Mucosa of descending colon (tissue), 3 donors: ENCODE data around the gene TMEM87B. TPM values are rescaled to one million over a fixed set of nuclear protein-coding genes. Genes with fewer than 3 reads are reported as not detected.
"Not testable (repeated sequence)": the region's sequence is repeated elsewhere in the genome, so short reads cannot be mapped to it uniquely, and the experiment has no call there.

Experiments used
- ATAC-seq: fragments of 200-7000 bp; cut with Tn5 transposase; one replicate; pipeline ENCODE4 v1.9.1; 2020; ENCODE audit warnings: mild to moderate bottlenecking, moderate library complexity
- DNase-seq, 3 donors: peaks; one replicate each; pipeline ENCODE4 v3.0.0-alpha.2; 2020
- H3K36me3 ChIP-seq: fragments of 200-600 bp; one replicate; pipeline ENCODE4 v1.8.0; 2021; ENCODE audit warnings: low read depth, mild to moderate bottlenecking
- H3K4me1 ChIP-seq: fragments of 200-600 bp; one replicate; pipeline ENCODE4 v1.8.0; 2021; ENCODE audit warnings: low read depth, mild to moderate bottlenecking
- H3K4me3 ChIP-seq: fragments of 200-600 bp; one replicate; pipeline ENCODE4 v1.8.0; 2021; ENCODE audit warnings: mild to moderate bottlenecking
- H3K9me3 ChIP-seq: fragments of 200-600 bp; one replicate; pipeline ENCODE4 v1.8.0; 2021; ENCODE audit warnings: mild to moderate bottlenecking
- CTCF ChIP-seq: fragments of 200-600 bp; IDR thresholded peaks from one replicate; pipeline ENCODE4 v1.8.0; 2022; ENCODE audit warnings: antibody characterized with exemption, mild to moderate bottlenecking
- intact Hi-C, 2 donors: fragments of 100-400 bp; cut with DNase I in 1 of 2; cut with micrococcal nuclease in 1 of 2; formaldehyde crosslinking; loops; one replicate each; pipeline versions ENCODE4 v1.11.0 to v1.11.1; 2022; cut with DNase I, micrococcal nuclease
- total RNA-seq, 3 donors: library from RNA; stranded (reverse); fragmentation: NEBNext Ultra II Directional in 2 of 3; extraction: Animal tissue kit (Norgen Biotek cat#: 25700) in 2 of 3; gene quantifications; one replicate each; pipeline versions ENCODE4 v1.2.1 to v1.2.4, GENCODE V29; 2021 to 2023
- donor health status: DM: no; HTN: no; CAD: no; lungs with moderate emphysema.
- donor health status: DM: no; HTN: no; CAD: no.
- donor health status: DM: no; HTN: yes; CAD: no.

The TMEM87B gene
- total RNA-seq, 3 donors from 2014 or later = 39.2 to 72.2 (median 55.7) TPM

GRCh38 chr2:112095681-112096080 lies 40.6 kb downstream of the TMEM87B start:
- intact Hi-C loops = no loop called here
- no peak overlapping the region for H3K4me3 ChIP-seq
- no peaks in the 10 kb centered on the region for H3K4me1 ChIP-seq
- no peaks in the 10 kb centered on the region for H3K9me3 ChIP-seq
- H3K36me3 ChIP-seq = no peaks in the 10 kb centered on the region
- TF ChIP-seq CTCF = no peak
- DNase-seq (no peak), ATAC-seq (no peak)

GRCh38 chr2:112096098-112096497 lies 41.0 kb downstream of the TMEM87B start:
- no peak for TF ChIP-seq CTCF
- H3K36me3 ChIP-seq = no peaks in the 10 kb centered on the region
- no peaks in the 10 kb centered on the region for H3K9me3 ChIP-seq
- no peak overlapping the region for H3K4me3 ChIP-seq
- no peaks in the 10 kb centered on the region for H3K4me1 ChIP-seq
- intact Hi-C loops = no loop called here
- ATAC-seq (no peak), DNase-seq (no peak)

- TF ChIP-seq CTCF = no peak
- Histone ChIP-seq H3K4me1 (no peaks in the 10 kb centered on the region), H3K36me3 (peaks cover 3% of the 10 kb centered on the region), H3K4me3 (no peak overlapping the region), H3K9me3 (peaks cover 10% of the 10 kb centered on the region)
- DNase-seq (no peak), ATAC-seq (no peak)
- intact Hi-C loops = no loop called here
Measured at GRCh38 chr2:112108178-112108832, 53.2 kb downstream of the TMEM87B start.

GRCh38 chr2:112109278-112109677 lies 54.2 kb downstream of the TMEM87B start:
- intact Hi-C loops = no loop called here
- Histone ChIP-seq H3K4me1 (no peaks in the 10 kb centered on the region), H3K9me3 (peaks cover 10% of the 10 kb centered on the region), H3K36me3 (peaks cover 3% of the 10 kb centered on the region), H3K4me3 (no peak overlapping the region)
- no peak for TF ChIP-seq CTCF
- ATAC-seq (no peak), DNase-seq (no peak)

GRCh38 chr2:112110966-112111365 lies 55.9 kb downstream of the TMEM87B start:
- no peak for TF ChIP-seq CTCF
- Histone ChIP-seq H3K36me3 (peaks cover 3% of the 10 kb centered on the region), H3K9me3 (peaks cover 10% of the 10 kb centered on the region), H3K4me1 (no peaks in the 10 kb centered on the region), H3K4me3 (no peak overlapping the region)
- no peak for ATAC-seq
- intact Hi-C loops = no loop called here
- DNase-seq = no peak

- DNase-seq = not testable (repeated sequence)
Measured at GRCh38 chr2:112113354-112113753, 58.3 kb downstream of the TMEM87B start.

More at GRCh38 chr2:112113354-112113753, 58.3 kb downstream of the TMEM87B start:
- intact Hi-C loops, ATAC-seq, H3K4me3 ChIP-seq, H3K36me3 ChIP-seq, H3K4me1 ChIP-seq: not testable (repeated sequence)
- H3K9me3 ChIP-seq = peaks cover 10% of the 10 kb centered on the region
